GM18519 (cell line): ENCODE results near the gene ABRAXAS1.
"Not testable (repeated sequence)": the region's sequence is repeated elsewhere in the genome, so short reads cannot be mapped to it uniquely, and the experiment has no call there.

Source experiments
- ATAC-seq: cut with Tn5 transposase; IDR thresholded peaks from one replicate; pipeline ENCODE4 v1.9.1; 2021; ENCODE audit warnings: mild to moderate bottlenecking, moderate library complexity; ENCODE audit not compliant: unreplicated experiment, low FRiP score

The ABRAXAS1 gene

GRCh38 chr4:83484500-83485461 lies at the start of gene ABRAXAS1:
Gene ABRAXAS1 (minus strand): TSS chr4:83485100. CDS start chr4:83485072, 28 bp downstream.
- ATAC-seq, result peak; percentile 97

DNA sequence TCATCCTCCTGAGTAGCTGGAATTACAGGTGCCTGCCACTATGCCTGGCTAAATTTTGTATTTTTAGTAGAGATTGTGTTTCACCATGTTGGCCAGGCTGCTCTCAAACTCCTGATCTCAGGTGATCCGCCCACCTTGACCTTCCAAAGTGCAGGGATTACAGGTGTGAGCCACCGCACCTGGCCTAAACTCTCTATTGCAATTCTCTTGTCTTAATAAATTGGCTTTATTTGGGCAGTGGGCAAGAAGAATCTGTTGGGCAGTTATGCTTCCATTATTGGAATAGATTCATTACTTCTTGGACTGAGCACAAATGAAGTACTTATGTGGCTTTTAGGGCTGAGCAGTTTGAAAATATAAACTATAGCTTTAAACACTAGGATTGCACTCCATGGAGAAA lies 42.8 kb upstream of the ABRAXAS1 start:
- ATAC-seq, result no peak

DNA sequence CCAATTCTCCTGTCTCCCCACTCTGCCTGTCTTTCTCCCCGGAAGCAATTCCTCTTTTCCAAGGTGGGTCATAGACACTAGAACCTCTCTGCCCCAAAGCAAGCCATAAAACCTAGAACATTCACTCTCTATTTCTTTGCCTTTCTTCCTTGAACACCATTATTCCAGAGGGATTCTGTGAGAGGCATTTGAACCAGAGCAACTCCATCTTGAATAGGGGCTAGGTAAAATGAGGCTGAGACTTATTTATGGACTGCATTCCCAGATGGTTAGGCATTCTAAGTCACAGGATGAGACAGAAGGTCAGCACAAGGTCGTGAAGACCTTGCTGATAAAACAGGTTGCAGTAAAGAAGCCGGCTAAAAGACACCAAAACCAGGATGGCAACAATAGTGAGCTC lies 37.3 kb upstream of the ABRAXAS1 start:
- no peak for ATAC-seq

DNA sequence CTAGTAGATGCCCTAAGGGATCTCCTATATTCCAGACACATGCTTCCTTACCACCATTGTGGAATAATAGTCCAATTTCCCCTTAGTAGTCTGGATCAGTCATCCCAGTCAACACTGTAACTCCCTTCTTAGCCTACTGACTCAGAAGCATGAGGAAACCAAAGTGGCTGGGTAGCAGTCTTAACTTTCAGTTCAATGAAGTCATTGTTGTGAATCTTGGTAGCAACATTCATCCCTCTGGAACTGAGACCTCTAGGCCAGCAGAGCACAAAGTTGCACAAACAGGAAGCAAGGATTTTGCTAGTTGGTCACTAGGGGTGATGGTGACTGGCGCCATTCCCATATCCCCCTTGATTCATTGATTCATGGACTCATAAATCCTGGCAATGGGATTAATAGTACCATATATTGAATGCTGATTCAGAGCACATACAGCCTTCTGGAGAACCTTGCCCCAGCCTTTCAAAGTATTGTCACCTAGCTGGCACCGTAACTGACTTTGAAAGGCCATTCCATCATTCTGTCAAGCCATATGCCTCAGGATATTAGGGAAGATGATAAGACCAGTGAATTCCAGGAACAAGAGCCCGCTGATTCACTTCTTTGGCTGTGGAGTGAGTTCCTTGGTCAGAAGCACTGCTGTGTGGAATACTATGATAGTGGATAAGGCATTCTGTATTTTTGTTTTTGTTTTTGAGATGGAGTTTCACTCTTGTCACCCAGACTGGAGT lies 31.3 kb upstream of the ABRAXAS1 start:
- no peak for ATAC-seq

- no peak for ATAC-seq
Observed at GRCh38 chr4:83510442-83510841, 25.5 kb upstream of the ABRAXAS1 start.

DNA sequence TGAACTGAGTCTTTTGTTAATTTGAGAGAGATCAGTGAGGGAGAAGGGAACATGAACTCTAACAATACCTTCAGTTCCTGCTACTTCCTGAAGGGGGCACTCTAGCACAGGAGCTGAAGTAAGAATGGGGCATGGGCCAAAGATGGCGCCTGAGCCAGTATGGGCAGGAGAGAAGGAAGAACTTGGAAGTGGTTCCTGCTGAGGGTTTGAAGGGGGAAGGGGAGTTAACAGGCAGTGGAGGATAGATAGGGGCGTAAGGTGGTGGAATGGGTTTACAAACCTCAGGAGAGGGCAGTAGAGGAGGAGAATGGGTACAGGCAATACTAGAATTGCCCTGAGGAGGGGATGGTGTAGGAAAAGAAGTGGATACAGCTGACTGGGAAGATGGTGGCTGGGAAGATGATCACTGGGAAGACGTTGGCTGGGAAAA lies 24.3 kb upstream of the ABRAXAS1 start:
- ATAC-seq, result not testable (repeated sequence)

DNA sequence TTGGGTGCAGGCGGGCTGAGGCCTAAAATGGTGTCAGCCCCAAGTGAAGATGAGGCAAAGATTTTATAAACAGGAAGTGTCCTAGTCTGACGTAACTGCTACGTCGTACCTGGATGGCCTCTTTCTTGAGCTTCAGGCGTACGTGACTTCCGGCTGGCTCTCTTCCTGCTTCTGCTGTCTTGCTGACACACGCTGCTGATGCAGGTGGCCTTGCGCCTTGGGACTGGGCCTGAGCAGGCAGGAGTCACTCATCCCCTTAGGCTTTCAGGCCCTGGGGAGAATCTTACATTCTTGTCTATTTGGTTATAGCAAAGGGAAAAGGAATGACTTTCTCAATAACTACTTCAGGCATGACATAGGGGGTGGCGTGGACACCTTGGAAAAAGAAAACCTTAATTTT lies 20.1 kb upstream of the ABRAXAS1 start:
- ATAC-seq, result no peak

GRCh38 chr4:83504503-83504902 lies 19.6 kb upstream of the ABRAXAS1 start:
- ATAC-seq, result no peak

GRCh38 chr4:83503974-83504373 lies 19.1 kb upstream of the ABRAXAS1 start:
- no peak for ATAC-seq

GRCh38 chr4:83501671-83502070 lies 16.8 kb upstream of the ABRAXAS1 start:
- not testable (repeated sequence) for ATAC-seq

- no peak for ATAC-seq
Observed at GRCh38 chr4:83498187-83498586, 13.3 kb upstream of the ABRAXAS1 start.

- not testable (repeated sequence) for ATAC-seq
Observed at GRCh38 chr4:83496085-83496917, 11.4 kb upstream of the ABRAXAS1 start.

GRCh38 chr4:83490876-83491450 lies 6.1 kb upstream of the ABRAXAS1 start:
- peak; percentile 77 for ATAC-seq

- ATAC-seq, result no peak
Observed at GRCh38 chr4:83489711-83490326, 4.9 kb upstream of the ABRAXAS1 start.

- ATAC-seq, result no peak
Observed at GRCh38 chr4:83486457-83487129, 1.7 kb upstream of the ABRAXAS1 start.

- ATAC-seq, result no peak
Observed at GRCh38 chr4:83473966-83474365, 10.9 kb downstream of the ABRAXAS1 start.

- ATAC-seq, result no peak
Observed at GRCh38 chr4:83473423-83473822, 11.5 kb downstream of the ABRAXAS1 start.

DNA sequence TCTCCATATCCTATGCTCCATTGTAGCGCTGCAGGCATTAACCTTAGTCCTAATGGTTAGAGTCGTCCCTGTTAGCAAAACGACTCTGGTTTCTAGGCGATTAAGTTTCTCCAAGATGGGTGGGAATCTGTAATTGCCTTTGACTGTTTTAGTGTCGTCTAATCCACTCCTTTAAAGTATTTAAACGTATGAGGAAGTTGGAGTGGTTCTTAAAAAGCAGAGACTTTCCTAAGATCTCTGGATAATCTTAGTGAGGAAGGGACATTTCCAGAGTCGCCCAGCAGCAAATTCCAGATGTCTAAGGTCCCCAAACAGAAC lies 28.8 kb downstream of the ABRAXAS1 start:
- ATAC-seq, result no peak
